ENCODE data around the gene EIF4EBP2.

Gene EIF4EBP2

GRCh38 chr10:70462349-70462984, 58.5 kb downstream of the EIF4EBP2 start:
- DNase-seq: peak; percentile 22

- DNase-seq: no peak
Measured at GRCh38 chr10:70465278-70465677, 61.3 kb downstream of the EIF4EBP2 start.

- no peak for DNase-seq
Measured at GRCh38 chr10:70465832-70466231, 61.9 kb downstream of the EIF4EBP2 start.

DNA sequence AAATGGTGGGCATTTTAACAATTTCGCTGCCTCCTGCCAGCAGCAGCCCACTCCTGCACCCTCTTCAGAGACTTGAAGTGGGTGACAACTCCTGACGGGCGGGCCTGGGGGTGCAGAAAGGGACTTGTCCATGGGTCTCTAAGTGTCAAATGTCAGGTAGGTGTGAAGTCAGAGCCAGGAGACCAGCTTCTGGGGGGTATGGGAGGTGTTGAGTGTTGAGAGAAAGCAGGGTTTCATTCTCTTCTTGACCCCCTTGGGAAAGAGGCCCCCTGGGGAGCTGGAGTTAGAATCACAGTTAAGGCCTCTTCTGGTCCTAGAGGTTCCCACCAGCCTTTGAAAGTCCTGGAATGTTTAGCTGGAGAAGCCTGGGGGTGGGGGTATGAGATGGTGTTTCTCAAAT, 63.0 kb downstream of the EIF4EBP2 start:
- no peak for DNase-seq

- DNase-seq: no peak
Measured at GRCh38 chr10:70472799-70473454, 69.0 kb downstream of the EIF4EBP2 start.

DNA sequence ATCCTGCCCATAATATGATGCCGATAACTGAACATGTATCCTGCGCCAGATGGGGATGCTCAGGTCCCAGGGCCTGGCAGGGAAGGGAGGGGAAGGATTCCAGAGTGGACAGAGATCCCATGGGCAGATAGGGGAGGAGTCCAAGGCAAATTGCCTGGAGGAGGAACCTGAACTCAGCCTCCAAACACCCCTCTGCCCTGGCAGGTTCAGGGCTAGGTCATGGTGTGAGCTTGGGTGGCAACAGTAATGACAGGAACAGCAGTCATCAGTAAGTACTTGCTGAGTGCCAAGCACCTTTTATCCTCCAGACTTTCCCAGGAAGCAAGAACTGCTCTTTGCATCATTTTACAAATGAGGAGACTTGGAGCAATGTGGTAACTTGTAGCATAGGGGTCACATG, 70.8 kb downstream of the EIF4EBP2 start:
- no peak for DNase-seq

DNA sequence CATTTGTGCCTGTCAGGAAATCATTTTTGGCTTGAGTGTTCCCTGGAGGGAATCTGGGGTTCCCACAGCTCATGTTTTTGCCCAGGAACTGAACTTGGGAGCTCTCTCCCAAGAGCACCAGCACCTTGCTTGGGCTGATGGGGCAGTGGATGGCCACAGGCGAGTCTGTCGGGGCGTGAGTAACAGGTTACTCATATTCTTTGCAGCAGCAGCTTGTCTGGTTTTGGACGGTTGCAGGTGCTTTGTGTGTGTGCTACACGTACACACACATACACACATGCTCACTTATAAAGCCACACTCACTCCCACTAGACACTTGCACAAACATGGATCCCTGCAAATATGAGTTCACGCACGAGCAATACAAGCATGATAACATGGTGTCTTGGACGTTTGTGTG, 71.7 kb downstream of the EIF4EBP2 start:
- DNase-seq: no peak

DNA sequence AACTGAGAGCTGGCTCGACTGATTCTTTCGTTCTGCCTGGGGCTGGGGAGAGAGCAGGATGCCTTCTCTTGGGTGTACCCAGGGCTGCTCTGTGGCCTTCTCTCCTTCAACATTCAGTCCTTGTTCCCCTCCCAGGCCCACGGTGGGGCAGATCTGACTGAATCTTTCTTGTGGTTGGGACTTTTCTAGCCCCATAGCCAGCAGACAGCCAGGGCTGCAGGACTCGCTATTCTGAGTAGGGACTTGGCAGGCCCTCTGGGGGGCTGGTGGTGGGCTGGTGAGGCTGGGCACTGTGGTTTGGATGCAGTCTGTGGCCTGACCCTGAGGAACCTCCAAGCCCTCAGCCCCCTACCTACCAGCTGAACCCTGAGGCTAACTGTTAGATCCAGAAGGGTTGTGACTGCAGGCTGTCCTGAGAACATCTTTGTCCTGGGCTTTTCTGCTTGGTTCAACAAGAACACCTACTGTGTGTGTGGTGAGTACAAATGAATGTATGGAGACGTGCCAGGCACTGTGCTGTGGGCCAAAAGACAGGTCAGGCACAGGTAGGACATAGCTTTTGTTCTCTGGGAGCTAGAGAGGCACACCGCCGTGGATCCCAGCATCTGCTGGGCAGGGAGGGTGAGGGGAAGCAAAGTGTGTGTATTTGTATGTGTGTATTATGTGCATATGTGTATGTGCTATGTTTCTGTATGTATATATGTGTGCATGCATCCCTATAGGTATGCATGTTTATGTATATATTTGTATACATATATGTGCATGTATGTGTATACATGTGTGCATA, 72.5 kb downstream of the EIF4EBP2 start:
- DNase-seq: no peak

GRCh38 chr10:70477661-70478162, 73.8 kb downstream of the EIF4EBP2 start:
- no peak for DNase-seq

Measured in NCI-H2171 (cell line).